Activated naive CD4-positive, alpha-beta T cell treated with anti-CD3 and anti-CD28 coated beads for 36 hours (primary cell): ENCODE data around the gene POLDIP3. TPM values are rescaled to one million over a fixed set of nuclear protein-coding genes. Genes with fewer than 3 reads are reported as not detected.
"Not testable (repeated sequence)": the region's sequence is repeated elsewhere in the genome, so short reads cannot be mapped to it uniquely, and the experiment has no call there.

ENCODE experiments used
- CTCF ChIA-PET: fragments of 350-600 bp; sonication (Branson Sonifier 250); formaldehyde crosslinking; loops from one replicate; lab custom pipeline; 2021; ENCODE audit warnings: antibody characterized with exemption; lab: Charles Lee
- DNase-seq: peaks from one replicate; pipeline ENCODE4 v3.0.0-alpha.2; 2020
- H3K27ac Mint-ChIP-seq: one replicate; pipeline ENCODE4 v1.8.0; 2021; ENCODE audit warnings: mild to moderate bottlenecking, mixed read lengths
- H3K27me3 Mint-ChIP-seq: one replicate; pipeline ENCODE4 v1.8.0; 2021; ENCODE audit warnings: low read depth, mixed read lengths
- H3K36me3 Mint-ChIP-seq: one replicate; pipeline ENCODE4 v1.8.0; 2021; ENCODE audit warnings: low read depth, mixed read lengths
- H3K4me1 Mint-ChIP-seq: one replicate; pipeline ENCODE4 v1.8.0; 2021; ENCODE audit warnings: low read depth, mixed read lengths
- H3K4me3 Mint-ChIP-seq: one replicate; pipeline ENCODE4 v1.8.0; 2021; ENCODE audit warnings: mild to moderate bottlenecking, moderate library complexity, mixed read lengths
- H3K9me3 Mint-ChIP-seq: one replicate; pipeline ENCODE4 v1.8.0; 2021; ENCODE audit warnings: mixed read lengths
- intact Hi-C: fragments of 100-400 bp; cut with micrococcal nuclease; formaldehyde crosslinking; loops from one replicate; pipeline ENCODE4 v1.15.1; 2023
- total RNA-seq, 2 experiments: library from RNA; stranded (reverse); gene quantifications; one replicate each; pipeline ENCODE4 v1.2.3, GENCODE V29; 2021

POLDIP3 gene
- total RNA-seq, 2 experiments from 2014 or later, result 83.7 to 93.8 TPM

DNA sequence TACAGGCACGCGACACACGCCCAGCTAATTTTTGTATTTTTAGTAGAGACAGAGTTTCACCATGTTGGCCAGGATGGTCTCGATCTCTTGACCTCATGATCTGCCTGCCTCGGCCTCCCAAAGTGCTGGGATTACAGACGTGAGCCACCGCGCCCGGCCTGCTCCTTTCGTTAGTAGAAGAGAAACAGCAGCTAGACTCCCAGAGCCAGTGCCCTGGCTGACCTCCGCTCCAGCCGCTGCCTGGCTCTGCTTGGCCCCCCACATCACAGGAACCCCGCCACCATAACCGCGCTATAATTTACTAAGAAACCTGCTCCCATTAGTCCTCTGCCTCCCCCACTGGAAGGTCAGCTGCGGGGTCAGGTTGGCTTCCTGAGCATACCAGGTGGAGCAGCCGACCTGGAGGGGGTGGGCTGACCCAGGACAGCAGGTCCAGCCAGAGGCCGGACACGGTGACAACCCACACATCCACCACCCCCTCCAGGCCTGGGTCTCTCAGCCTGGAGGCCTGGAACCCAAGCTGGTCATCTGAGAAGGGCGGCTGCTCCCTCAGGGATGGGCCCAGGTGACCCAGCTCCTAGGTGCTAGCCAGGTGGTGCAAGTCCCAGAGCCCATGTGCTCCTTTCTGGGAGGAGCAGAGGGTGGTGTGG lies 7.5 kb upstream of the POLDIP3 start:
- CTCF ChIA-PET, result interaction anchor here (0.7 to 1.8 kb wide), 4 partner anchors 11 to 200 kb away, joined by 4 to 9 read pairs (median 4); no protein-coding TSS in a partner anchor
- no peak overlapping the region for H3K4me3 Mint-ChIP-seq
- peaks cover 3% of the 10 kb centered on the region for H3K4me1 Mint-ChIP-seq
- H3K36me3 Mint-ChIP-seq, result peaks cover 3% of the 10 kb centered on the region
- intact Hi-C loops, result no loop called here
- no peak overlapping the region for H3K27ac Mint-ChIP-seq
- no peaks in the 10 kb centered on the region for H3K9me3 Mint-ChIP-seq
- H3K27me3 Mint-ChIP-seq, result no peaks in the 10 kb centered on the region
- no peak for DNase-seq

DNA sequence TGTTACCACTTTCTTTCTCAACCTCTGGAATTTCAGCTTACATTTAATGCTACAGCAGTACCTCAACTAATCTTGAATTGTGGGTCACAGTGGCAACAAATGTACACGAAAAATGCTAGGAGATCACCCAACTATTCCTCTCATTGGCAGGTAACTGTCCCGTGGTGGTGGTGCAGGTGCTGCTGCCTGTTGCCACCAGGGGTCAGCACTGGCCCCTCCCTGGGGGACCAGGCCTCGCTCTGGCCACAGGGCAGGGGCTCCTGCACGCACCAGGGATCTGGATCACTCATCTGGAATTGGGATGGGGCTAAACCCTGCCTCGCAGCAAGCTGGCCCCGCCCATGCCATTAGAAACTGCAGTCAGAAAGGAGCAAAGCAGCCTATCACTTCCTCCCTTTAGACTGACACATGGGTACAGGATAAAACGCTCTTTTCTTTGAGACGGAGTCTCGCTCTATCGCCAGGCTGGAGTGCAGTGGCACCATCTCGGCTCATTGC lies 6.9 kb upstream of the POLDIP3 start:
- Mint-ChIP-seq H3K36me3 (peaks cover 1% of the 10 kb centered on the region), H3K27ac (no peak overlapping the region), H3K4me1 (peaks cover 3% of the 10 kb centered on the region), H3K4me3 (no peak overlapping the region), H3K9me3 (no peaks in the 10 kb centered on the region), H3K27me3 (no peaks in the 10 kb centered on the region)
- intact Hi-C loops, result no loop called here
- DNase-seq, result peak; percentile 66
- CTCF ChIA-PET, result interaction anchor here (0.7 to 1.8 kb wide), 8 partner anchors 11 to 469 kb away, joined by 3 to 9 read pairs (median 4); no protein-coding TSS in a partner anchor

- Mint-ChIP-seq H3K27ac (no peak overlapping the region), H3K9me3 (no peaks in the 10 kb centered on the region), H3K4me3 (no peak overlapping the region), H3K27me3 (no peaks in the 10 kb centered on the region), H3K36me3 (no peaks in the 10 kb centered on the region), H3K4me1 (peaks cover 12% of the 10 kb centered on the region)
- CTCF ChIA-PET, result interaction anchor here (0.6 to 1.3 kb wide), 2 partner anchors 20 to 90 kb away, joined by 3 read pairs; no protein-coding TSS in a partner anchor
- no peak for DNase-seq
- intact Hi-C loops, result no loop called here
Measured at GRCh38 chr22:42620084-42620483, 5.4 kb upstream of the POLDIP3 start.

DNA sequence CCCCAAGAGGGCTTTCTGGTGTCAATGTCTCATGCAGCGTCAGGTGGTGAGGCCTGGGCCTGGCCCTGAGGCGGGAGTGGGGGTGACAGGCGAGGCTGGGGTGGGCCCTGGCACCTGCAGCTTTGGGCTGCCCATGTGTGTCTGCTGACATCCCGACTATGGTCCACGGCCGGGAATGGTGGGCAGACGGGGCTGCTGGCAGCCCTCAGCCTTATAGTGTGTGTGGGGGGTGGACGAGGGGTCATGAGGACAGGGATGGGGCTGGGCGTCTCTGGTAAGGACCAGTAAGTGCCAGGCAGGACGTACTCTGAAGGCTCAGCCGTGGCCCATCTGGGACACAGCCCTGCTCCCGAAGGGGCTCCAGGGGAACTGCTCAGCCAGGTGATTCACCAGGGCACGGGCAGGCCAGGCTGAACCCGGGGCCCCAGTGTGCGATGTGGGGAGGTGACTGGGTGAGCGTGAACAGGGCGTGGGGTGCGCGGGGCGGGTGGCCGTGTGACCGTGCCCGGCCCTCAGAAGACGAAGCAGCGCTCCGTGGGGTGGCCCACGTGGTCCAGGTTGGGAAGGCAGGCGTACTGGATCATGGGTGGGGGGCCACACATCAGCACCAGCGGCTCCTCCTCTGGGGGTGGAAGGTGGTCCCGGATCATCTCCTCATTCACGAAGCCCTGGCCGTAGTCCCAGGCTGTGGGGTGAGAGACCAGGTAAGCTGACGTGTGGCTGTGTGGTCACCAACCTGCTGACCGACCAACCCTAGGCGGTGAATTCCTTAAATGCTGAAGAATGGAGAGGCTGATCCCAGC lies 4.8 kb upstream of the POLDIP3 start:
- H3K27me3 Mint-ChIP-seq, result no peaks in the 10 kb centered on the region
- intact Hi-C loops, result no loop called here
- no peak overlapping the region for H3K4me3 Mint-ChIP-seq
- H3K27ac Mint-ChIP-seq, result no peak overlapping the region
- no peak for DNase-seq
- peaks cover 12% of the 10 kb centered on the region for H3K4me1 Mint-ChIP-seq
- CTCF ChIA-PET, result no interaction called here
- H3K36me3 Mint-ChIP-seq, result no peaks in the 10 kb centered on the region
- H3K9me3 Mint-ChIP-seq, result no peaks in the 10 kb centered on the region

- Mint-ChIP-seq H3K27ac (peak overlapping the region; percentile 6), H3K9me3 (no peaks in the 10 kb centered on the region)
Measured at GRCh38 chr22:42617155-42617983, 2.7 kb upstream of the POLDIP3 start.

DNA sequence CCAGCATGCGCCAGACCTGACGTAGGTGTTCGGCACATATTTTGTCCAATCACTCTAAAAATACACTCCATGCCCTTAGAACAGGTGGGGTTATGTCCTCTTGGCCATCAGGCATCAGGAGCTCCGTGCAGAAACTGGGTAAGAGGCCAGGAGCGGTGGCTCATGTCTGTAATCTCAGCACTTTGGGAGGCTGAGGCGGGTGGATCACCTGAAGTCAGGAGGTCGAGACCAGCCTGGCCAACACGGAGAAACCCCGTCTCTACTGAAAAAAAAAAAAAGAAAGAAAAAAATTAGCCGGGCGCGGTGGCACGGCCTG lies 1.1 kb upstream of the POLDIP3 start:
- H3K27me3 Mint-ChIP-seq, H3K9me3 Mint-ChIP-seq, CTCF ChIA-PET, DNase-seq: not testable (repeated sequence)
- Mint-ChIP-seq H3K4me1 (peaks cover 39% of the 10 kb centered on the region), H3K36me3 (peaks cover 19% of the 10 kb centered on the region), H3K4me3 (peak overlapping the region; percentile 91), H3K27ac (peak overlapping the region; percentile 100)
- intact Hi-C loops, result loop anchor here (1.0 to 2.0 kb wide), 4 partner anchors 33 to 571 kb away; partner anchors contain the start of genes CYB5R3, SMDT1 and TTLL12

More at GRCh38 chr22:42617155-42617983, 2.7 kb upstream of the POLDIP3 start:
- Mint-ChIP-seq H3K36me3 (peaks cover 10% of the 10 kb centered on the region), H3K4me3 (no peak overlapping the region), H3K4me1 (peaks cover 28% of the 10 kb centered on the region), H3K27me3 (no peaks in the 10 kb centered on the region)
- CTCF ChIA-PET, result no interaction called here
- DNase-seq, result no peak
- intact Hi-C loops, result no loop called here

DNA sequence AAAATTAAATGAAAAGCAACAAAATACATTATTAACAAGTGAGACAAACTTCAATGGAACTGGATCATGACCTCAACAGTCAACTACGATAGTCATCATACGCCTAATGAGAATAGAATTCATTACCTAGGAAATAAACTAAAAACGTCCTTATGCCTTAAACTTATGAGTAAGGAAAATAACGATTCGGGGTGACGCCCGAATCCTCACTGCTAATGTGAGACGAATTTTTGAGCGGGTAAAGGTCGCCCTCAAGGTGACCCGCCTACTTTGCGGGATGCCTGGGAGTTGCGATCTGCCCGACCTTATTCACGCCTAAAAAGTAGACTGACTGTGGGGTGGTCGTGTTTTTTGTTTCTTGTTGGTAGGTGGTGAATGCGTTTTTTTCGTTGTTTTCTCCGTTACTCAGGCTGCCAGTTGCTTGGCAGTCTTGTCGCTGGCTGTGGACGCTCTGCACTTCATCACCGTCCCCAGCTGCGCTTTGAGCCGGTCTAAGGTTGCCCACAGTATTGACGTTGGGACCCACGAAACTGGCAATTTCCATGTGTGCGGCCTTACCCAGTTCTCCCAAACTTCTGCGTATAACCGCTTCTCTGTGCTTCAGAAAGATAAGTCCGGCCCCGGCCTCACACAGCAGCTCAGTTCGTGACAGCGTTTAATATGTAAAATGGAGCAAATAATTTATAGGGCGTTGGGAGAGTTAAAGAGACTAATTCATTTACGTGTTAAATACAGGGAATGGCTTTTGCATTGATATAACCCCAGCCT lies 593 bp upstream of the POLDIP3 start:
- H3K4me1 Mint-ChIP-seq, result peaks cover 44% of the 10 kb centered on the region
- no peaks in the 10 kb centered on the region for H3K9me3 Mint-ChIP-seq
- DNase-seq, result peak; percentile 92
- peak overlapping the region; percentile 100 for H3K27ac Mint-ChIP-seq
- H3K27me3 Mint-ChIP-seq, result no peaks in the 10 kb centered on the region
- H3K4me3 Mint-ChIP-seq, result peak overlapping the region; percentile 91
- intact Hi-C loops, result loop anchor here (1.0 to 2.0 kb wide), 4 partner anchors 34 to 572 kb away; partner anchors contain the start of genes CYB5R3, SMDT1 and TTLL12
- CTCF ChIA-PET, result no interaction called here
- peaks cover 20% of the 10 kb centered on the region for H3K36me3 Mint-ChIP-seq

DNA sequence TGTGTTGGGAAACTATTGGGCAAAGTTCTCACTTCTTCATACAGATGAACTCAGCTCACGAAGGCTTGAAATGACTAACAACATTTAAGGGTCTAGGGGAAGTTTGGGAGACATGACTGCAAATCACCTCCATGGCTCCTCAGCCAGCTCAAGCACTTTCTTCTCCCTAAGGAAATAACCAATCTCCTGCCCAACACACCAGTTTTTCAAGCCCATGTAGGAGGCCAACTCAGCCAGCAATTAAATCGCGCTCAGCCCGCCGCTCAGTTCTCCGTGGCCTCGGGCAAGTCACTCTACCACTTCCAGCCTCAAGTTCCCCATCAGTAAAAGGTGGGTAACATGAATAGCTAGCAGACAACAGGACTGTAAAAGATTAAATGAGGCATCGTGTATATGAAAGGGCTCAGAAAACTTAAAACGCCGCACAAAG lies 796 bp downstream of the POLDIP3 start:
- Mint-ChIP-seq H3K36me3 (peaks cover 23% of the 10 kb centered on the region), H3K9me3 (no peaks in the 10 kb centered on the region)

DNA sequence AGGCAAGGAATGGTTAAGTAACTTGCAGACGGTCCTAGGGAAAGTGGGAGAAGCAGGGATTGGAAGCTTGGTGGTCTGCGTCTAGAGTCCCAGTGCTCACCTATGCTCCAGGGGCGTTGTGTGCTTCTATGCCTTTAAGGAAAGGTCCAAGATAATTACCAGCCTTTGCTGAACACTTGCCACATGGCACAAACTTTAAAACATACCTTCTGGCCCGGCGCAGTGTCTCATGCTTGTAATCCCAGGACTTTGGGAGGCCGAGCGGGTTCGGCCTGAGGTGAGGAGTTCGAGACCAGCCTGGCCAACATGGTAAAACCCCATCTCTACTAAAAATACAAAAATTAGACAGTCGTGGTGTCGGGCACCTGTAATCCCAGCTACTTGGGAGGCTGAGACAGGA lies 2.3 kb downstream of the POLDIP3 start:
- Mint-ChIP-seq H3K4me1 (peaks cover 65% of the 10 kb centered on the region), H3K27ac (no peak overlapping the region), H3K36me3 (peaks cover 26% of the 10 kb centered on the region), H3K27me3 (no peaks in the 10 kb centered on the region), H3K4me3 (no peak overlapping the region), H3K9me3 (no peaks in the 10 kb centered on the region)
- CTCF ChIA-PET, result interaction anchor here (0.5 to 1.1 kb wide), 3 partner anchors 21 to 138 kb away, joined by 3 read pairs; no protein-coding TSS in a partner anchor
- intact Hi-C loops, result no loop called here
- DNase-seq, result no peak

More for the DNA sequence above, 796 bp downstream of the POLDIP3 start:
- Mint-ChIP-seq H3K4me1 (peaks cover 56% of the 10 kb centered on the region), H3K27me3 (no peaks in the 10 kb centered on the region), H3K4me3 (peak overlapping the region; percentile 91), H3K27ac (peak overlapping the region; percentile 96)
- CTCF ChIA-PET, result interaction anchor here (0.6 kb wide), 1 partner anchor 32 kb away, joined by 4 read pairs; no protein-coding TSS in a partner anchor
- intact Hi-C loops, result loop anchor here (1.0 to 2.0 kb wide), 4 partner anchors 32 to 573 kb away; partner anchors contain the start of genes TTLL1 and TTLL12
- DNase-seq, result peak; percentile 39

DNA sequence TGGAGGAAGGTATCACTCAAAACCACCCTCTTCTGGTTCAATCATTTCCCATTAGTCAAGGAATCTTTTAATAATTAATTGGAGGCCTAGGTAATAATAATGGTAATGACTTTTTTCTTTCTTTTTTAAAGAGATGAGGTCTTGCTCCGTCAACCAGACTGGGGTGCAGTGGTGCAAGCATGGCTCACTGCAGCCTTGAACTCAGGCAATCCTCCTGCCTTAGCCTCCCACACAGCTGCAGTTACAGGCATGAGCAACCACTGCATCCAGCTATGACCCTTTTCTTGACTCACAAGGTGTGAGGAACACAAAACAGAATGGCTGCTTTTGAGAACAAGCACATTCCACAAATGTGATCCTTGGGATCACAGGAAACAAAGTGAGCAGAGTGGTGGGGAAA lies 3.6 kb downstream of the POLDIP3 start:
- intact Hi-C loops, result no loop called here
- Mint-ChIP-seq H3K4me3 (no peak overlapping the region), H3K9me3 (no peaks in the 10 kb centered on the region), H3K27me3 (no peaks in the 10 kb centered on the region), H3K4me1 (peaks cover 73% of the 10 kb centered on the region), H3K27ac (peak overlapping the region; percentile 26), H3K36me3 (peaks cover 28% of the 10 kb centered on the region)
- DNase-seq, result no peak
- CTCF ChIA-PET, result interaction anchor here (0.6 to 0.9 kb wide), 2 partner anchors 10 to 40 kb away, joined by 4 read pairs; no protein-coding TSS in a partner anchor

- peaks cover 30% of the 10 kb centered on the region for H3K36me3 Mint-ChIP-seq
- intact Hi-C loops, result no loop called here
- no peaks in the 10 kb centered on the region for H3K9me3 Mint-ChIP-seq
- H3K4me3 Mint-ChIP-seq, result no peak overlapping the region
- no peaks in the 10 kb centered on the region for H3K27me3 Mint-ChIP-seq
- DNase-seq, result no peak
- CTCF ChIA-PET, result no interaction called here
- H3K27ac Mint-ChIP-seq, result peak overlapping the region; percentile 37
- peaks cover 76% of the 10 kb centered on the region for H3K4me1 Mint-ChIP-seq
Measured at GRCh38 chr22:42610186-42610585, 4.5 kb downstream of the POLDIP3 start.
